PFSK-1 (cell line): ENCODE data around the gene GLOD5.

Experiments used
- FOXP2 ChIP-seq: optimal IDR thresholded peaks from 2 replicates; pipeline ENCODE3; 2011; ENCODE audit warnings: borderline replicate concordance, control low read depth, inconsistent platforms; ENCODE audit not compliant: insufficient read depth; ENCODE audit errors: extremely low read length, extremely low read depth
- POLR2AphosphoS5 ChIP-seq: IDR thresholded peaks from 2 replicates; pipeline ENCODE4 v1.6.1; 2012; ENCODE audit warnings: low read depth, mild to moderate bottlenecking, control low read depth, low read length, moderate library complexity
- REST ChIP-seq, 2 experiments: IDR thresholded peaks; 2 replicates each; pipeline versions ENCODE4 v1.6.1 to v1.8.0; 2011 to 2012; ENCODE audit warnings: low read depth in 2 of 2, low read length in 2 of 2, control low read depth in 1 of 2, inconsistent platforms in 1 of 2, mild to moderate bottlenecking in 1 of 2, moderate library complexity in 1 of 2; ENCODE audit not compliant: insufficient read depth in 1 of 2
- SIN3A ChIP-seq: IDR thresholded peaks from 2 replicates; pipeline ENCODE4 v1.6.1; 2012; ENCODE audit warnings: mild to moderate bottlenecking, low read length, moderate library complexity, borderline replicate concordance; ENCODE audit not compliant: insufficient read depth
- TAF1 ChIP-seq: IDR thresholded peaks from 2 replicates; pipeline ENCODE4 v1.6.1; 2012; ENCODE audit warnings: low read length, control low read depth, borderline replicate concordance; ENCODE audit not compliant: insufficient read depth

GLOD5 gene

GRCh38 chrX:48806081-48806480 is 44.5 kb downstream of the GLOD5 start:
- TF ChIP-seq SIN3A, result no peak
- TF ChIP-seq POLR2AphosphoS5, result no peak
- TF ChIP-seq FOXP2, result no peak
- TF ChIP-seq REST (IDR thresholded peaks at IDR 0.05; ENCODE audit: insufficient read depth in 1 of 2, low read depth in 2 of 2, low read length in 2 of 2), result no peak
- TF ChIP-seq TAF1, result no peak

- no peak for TF ChIP-seq FOXP2
- no peak for TF ChIP-seq TAF1
- TF ChIP-seq SIN3A, result no peak
- no peak for TF ChIP-seq POLR2AphosphoS5
- no peak for TF ChIP-seq REST (IDR thresholded peaks at IDR 0.05; ENCODE audit: insufficient read depth in 1 of 2, low read depth in 2 of 2, low read length in 2 of 2)
These were observed 52.1 kb downstream of the GLOD5 start for GRCh38 chrX:48813644-48814043.

GRCh38 chrX:48814722-48815121 is 53.2 kb downstream of the GLOD5 start:
- TF ChIP-seq REST (IDR thresholded peaks at IDR 0.05; ENCODE audit: insufficient read depth in 1 of 2, low read depth in 2 of 2, low read length in 2 of 2), result no peak
- TF ChIP-seq FOXP2, result no peak
- no peak for TF ChIP-seq SIN3A

- TF ChIP-seq FOXP2, result no peak
- TF ChIP-seq SIN3A, result no peak
These were observed 53.7 kb downstream of the GLOD5 start for GRCh38 chrX:48815266-48815665.

GRCh38 chrX:48816014-48816810 is 54.7 kb downstream of the GLOD5 start:
- TF ChIP-seq SIN3A (no peak), POLR2AphosphoS5 (no peak), REST (IDR thresholded peaks at IDR 0.05; ENCODE audit: insufficient read depth in 1 of 2, low read depth in 2 of 2, low read length in 2 of 2) (no peak), FOXP2 (no peak), TAF1 (no peak)
